HCT116 (cell line): ENCODE data around the gene NXPE4. TPM values are rescaled to one million over a fixed set of nuclear protein-coding genes. Genes with fewer than 3 reads are reported as not detected.

Experiments used
- ATAC-seq: fragments of 200-7000 bp; cut with Tn5 transposase; 2 replicates; pipeline ENCODE4 v1.9.1; 2020; ENCODE audit warnings: mild to moderate bottlenecking, moderate library complexity
- BruUV-seq: library from RNA; stranded (reverse); fragments of 400-500 nt; replicated peaks from 2 replicates; lab custom pipeline; 2021; lab: Mats Ljungman, UMichigan
- CTCF ChIA-PET: fragments of 300-600 bp; sonication (Branson Sonifier 250); formaldehyde crosslinking; loops from one replicate; lab custom pipeline; 2021; ENCODE audit warnings: antibody characterized with exemption; lab: Charles Lee
- POLR2A ChIA-PET: fragments of 300-600, 350-600 bp; sonication (Branson Sonifier 250); formaldehyde crosslinking; loops from one replicate; lab custom pipeline; 2021; ENCODE audit warnings: antibody characterized with exemption; lab: Charles Lee
- RAD21 ChIA-PET, 2 experiments: fragments of 300-600 bp; sonication (Branson Sonifier 250); formaldehyde crosslinking; loops; one replicate each; lab custom pipeline; 2023; ENCODE audit warnings: low total read pairs in 2 of 2; ENCODE audit not compliant: uncharacterized antibody in 2 of 2, unreplicated experiment in 2 of 2, low non-redundant PET in 1 of 2; lab: Charles Lee
- DNase-seq: peaks from one replicate; pipeline ENCODE4 v3.0.0-alpha.2; 2010; ENCODE audit warnings: low read depth, low spot score
- H2AFZ ChIP-seq: fragments of 200-600 bp; shearing (Covaris generic), sonication (generic); 2 replicates; pipeline ENCODE4 v1.6.1; 2017; ENCODE audit warnings: low read depth, mixed run types, mixed read lengths, antibody characterized with exemption, low read length; ENCODE audit not compliant: poor library complexity, severe bottlenecking
- H3K27ac ChIP-seq: 2 replicates; pipeline ENCODE4 v1.5.1; 2012; ENCODE audit warnings: low read depth, low read length
- H3K27me3 ChIP-seq: fragments of 200-600 bp; sonication (generic); 2 replicates; pipeline ENCODE4 v1.6.1; 2016; ENCODE audit warnings: mixed run types, low read length, mixed read lengths; ENCODE audit not compliant: insufficient read depth
- H3K36me3 ChIP-seq, 2 experiments: fragments of 200-500 bp in 1 of 2; fragments of 200-600 bp in 1 of 2; sonication (Bioruptor generic) in 1 of 2; sonication (generic) in 1 of 2; 2 replicates each; pipeline versions ENCODE4 v1.5.1 to v1.6.1; 2014 to 2016; ENCODE audit warnings: low read length in 2 of 2, inconsistent platforms in 1 of 2, mixed read lengths in 1 of 2, mixed run types in 1 of 2; ENCODE audit not compliant: insufficient read depth in 2 of 2, control insufficient read depth in 1 of 2
- H3K4me1 ChIP-seq, 2 experiments: fragments of 200-600 bp in 1 of 2; sonication (generic) in 1 of 2; 2 replicates each; pipeline versions ENCODE4 v1.5.1 to v1.6.1; 2012 to 2017; ENCODE audit warnings: low read length in 2 of 2, inconsistent platforms in 1 of 2, mild to moderate bottlenecking in 1 of 2, mixed read lengths in 1 of 2, mixed run types in 1 of 2, moderate library complexity in 1 of 2; ENCODE audit not compliant: insufficient read depth in 2 of 2, control insufficient read depth in 1 of 2
- H3K4me2 ChIP-seq: fragments of 200-600 bp; sonication (generic); 2 replicates; pipeline ENCODE4 v1.6.1; 2017; ENCODE audit warnings: mixed run types, low read length, mixed read lengths
- H3K4me3 ChIP-seq, 2 experiments: fragments of 200-600 bp in 1 of 2; sonication (generic) in 1 of 2; replicated peaks in 1 of 2; 2 replicates each; pipeline ENCODE4 v1.5.1; 2011 to 2016; ENCODE audit warnings: low read length in 2 of 2, control low read depth in 1 of 2, low read depth in 1 of 2, mild to moderate bottlenecking in 1 of 2, mixed read lengths in 1 of 2, mixed run types in 1 of 2
- H3K79me2 ChIP-seq: fragments of 200-600 bp; sonication (generic); 2 replicates; pipeline ENCODE4 v1.6.1; 2017; ENCODE audit warnings: mild to moderate bottlenecking, mixed run types, low read length, moderate library complexity, mixed read lengths; ENCODE audit not compliant: insufficient read depth
- H3K9ac ChIP-seq: fragments of 200-600 bp; sonication (generic); 2 replicates; pipeline ENCODE4 v1.6.1; 2016; ENCODE audit warnings: low read length, mixed read lengths
- H3K9me2 ChIP-seq: fragments of 200-600 bp; sonication (generic), shearing (Covaris generic); 2 replicates; pipeline ENCODE4 v1.6.1; 2017; ENCODE audit warnings: mixed run types, mild to moderate bottlenecking, moderate library complexity; ENCODE audit not compliant: insufficient read depth
- H3K9me3 ChIP-seq, 2 experiments: fragments of 200-500 bp in 1 of 2; fragments of 200-600 bp in 1 of 2; sonication (Bioruptor generic) in 1 of 2; sonication (generic) in 1 of 2; 2 replicates each; pipeline ENCODE4 v1.6.1; 2014 to 2017; ENCODE audit warnings: low read length in 2 of 2, mixed read lengths in 2 of 2, inconsistent platforms in 1 of 2, low read depth in 1 of 2, mild to moderate bottlenecking in 1 of 2, mixed run types in 1 of 2, moderate library complexity in 1 of 2; ENCODE audit not compliant: control insufficient read depth in 1 of 2, insufficient read depth in 1 of 2
- H4K20me1 ChIP-seq: fragments of 200-600 bp; sonication (generic), shearing (Covaris generic); 2 replicates; pipeline ENCODE4 v1.6.1; 2017; ENCODE audit warnings: mixed run types, mild to moderate bottlenecking, moderate library complexity; ENCODE audit not compliant: insufficient read depth
- ATF3 ChIP-seq: IDR thresholded peaks from 2 replicates; pipeline ENCODE4 v1.6.1; 2012
- CBX3 ChIP-seq: IDR thresholded peaks from 2 replicates; pipeline ENCODE4 v1.6.1; 2012; ENCODE audit warnings: low read depth
- CEBPB ChIP-seq: IDR thresholded peaks from 2 replicates; pipeline ENCODE4 v1.6.1; 2012; ENCODE audit warnings: low read depth
- ELF1 ChIP-seq: IDR thresholded peaks from 2 replicates; pipeline ENCODE4 v1.6.1; 2012; ENCODE audit warnings: low read depth, borderline replicate concordance
- EZH2 ChIP-seq: fragments of 200-600 bp; sonication (generic); IDR thresholded peaks from 2 replicates; pipeline ENCODE4 v1.6.1; 2017; ENCODE audit warnings: antibody characterized with exemption, mixed run types
- SP1 ChIP-seq: IDR thresholded peaks from 2 replicates; pipeline ENCODE4 v1.6.1; 2012; ENCODE audit warnings: low read depth
- SRF ChIP-seq: IDR thresholded peaks from 2 replicates; pipeline ENCODE4 v1.6.1; 2012; ENCODE audit warnings: low read depth
- intact Hi-C: fragments of 100-400 bp; cut with micrococcal nuclease; formaldehyde crosslinking; loops from 2 replicates; pipeline ENCODE4 v1.10.0; 2022
- total RNA-seq: library from RNA; stranded (reverse); gene quantifications from one replicate; pipeline ENCODE4 v1.2.1, GENCODE V29; 2021; ENCODE audit not compliant: unreplicated experiment
- TF ChIP-seq, protein P1 (sequence below): IDR thresholded peaks from 2 replicates; pipeline ENCODE4 v1.6.1; 2011; ENCODE audit warnings: mild to moderate bottlenecking, low read length, moderate library complexity; ENCODE audit not compliant: insufficient replicate concordance; ENCODE audit errors: extremely low read depth

Gene NXPE4
- total RNA-seq, 1 experiment from 2014 or later = not detected

DNA sequence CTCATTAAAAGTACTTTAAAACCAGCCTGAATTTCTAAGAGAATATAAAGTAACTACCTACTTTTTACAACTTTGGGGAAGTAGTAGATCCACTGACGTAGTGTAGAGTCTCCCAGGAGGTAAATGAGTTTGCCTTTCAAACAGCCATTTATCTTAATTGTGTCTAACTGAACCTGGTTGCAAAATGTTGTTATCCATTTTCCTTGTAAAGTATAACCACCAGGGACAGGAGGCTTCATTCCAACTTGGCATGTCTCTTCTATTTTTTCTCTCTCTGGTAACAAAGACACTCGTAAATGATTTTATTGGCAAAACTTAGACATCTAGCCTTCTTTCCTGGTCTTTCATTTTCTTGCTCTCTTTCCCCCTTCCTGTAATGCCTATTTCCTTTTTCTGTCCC lies 72.8 kb downstream of the NXPE4 start:
- DNase-seq = no peak
- H3K79me2 ChIP-seq = no peaks in the 10 kb centered on the region
- no peaks in the 10 kb centered on the region for H4K20me1 ChIP-seq
- no peaks in the 10 kb centered on the region for H3K9me2 ChIP-seq
- no peak for ATAC-seq
- no peaks in the 10 kb centered on the region for H3K4me1 ChIP-seq
- ChIA-PET POLR2A (no interaction called here), CTCF (no interaction called here), RAD21 (no interaction called here)
- no peaks in the 10 kb centered on the region for H3K27me3 ChIP-seq
- no peak overlapping the region for H3K4me2 ChIP-seq
- intact Hi-C loops = no loop called here
- no peaks in the 10 kb centered on the region for H3K36me3 ChIP-seq
- no TSS peak for BruUV-seq
- no peak overlapping the region for H3K9ac ChIP-seq
- TF ChIP-seq SRF (no peak), CEBPB (no peak), ELF1 (no peak), SP1 (no peak), CBX3 (no peak), ATF3 (no peak), EZH2 (no peak)
- TF ChIP-seq, protein P1, sequence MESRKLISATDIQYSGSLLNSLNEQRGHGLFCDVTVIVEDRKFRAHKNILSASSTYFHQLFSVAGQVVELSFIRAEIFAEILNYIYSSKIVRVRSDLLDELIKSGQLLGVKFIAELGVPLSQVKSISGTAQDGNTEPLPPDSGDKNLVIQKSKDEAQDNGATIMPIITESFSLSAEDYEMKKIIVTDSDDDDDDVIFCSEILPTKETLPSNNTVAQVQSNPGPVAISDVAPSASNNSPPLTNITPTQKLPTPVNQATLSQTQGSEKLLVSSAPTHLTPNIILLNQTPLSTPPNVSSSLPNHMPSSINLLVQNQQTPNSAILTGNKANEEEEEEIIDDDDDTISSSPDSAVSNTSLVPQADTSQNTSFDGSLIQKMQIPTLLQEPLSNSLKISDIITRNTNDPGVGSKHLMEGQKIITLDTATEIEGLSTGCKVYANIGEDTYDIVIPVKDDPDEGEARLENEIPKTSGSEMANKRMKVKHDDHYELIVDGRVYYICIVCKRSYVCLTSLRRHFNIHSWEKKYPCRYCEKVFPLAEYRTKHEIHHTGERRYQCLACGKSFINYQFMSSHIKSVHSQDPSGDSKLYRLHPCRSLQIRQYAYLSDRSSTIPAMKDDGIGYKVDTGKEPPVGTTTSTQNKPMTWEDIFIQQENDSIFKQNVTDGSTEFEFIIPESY = no peak
- no peak overlapping the region for H3K27ac ChIP-seq
- H2AFZ ChIP-seq = no peak overlapping the region
- no peak overlapping the region for H3K4me3 ChIP-seq
- H3K9me3 ChIP-seq = no peaks in the 10 kb centered on the region

Other genes with a start within 250 kb of the NXPE4 start
- 4.3 TPM for gene C11orf71, start 195.3 kb downstream of the NXPE4 start, total RNA-seq
- 27.9 TPM for gene RBM7, start 195.1 kb downstream of the NXPE4 start, total RNA-seq
- gene REXO2, start 156.3 kb downstream of the NXPE4 start, total RNA-seq = 72.5 TPM
- gene NXPE1, start 35.9 kb downstream of the NXPE4 start, total RNA-seq = not detected
- gene NXPE2, start 82.7 kb upstream of the NXPE4 start, total RNA-seq = not detected